ENCODE results near the gene IQGAP3.
A peak's percentile ranks its signal among the peaks of the same experiment; 100 is the strongest.
"Not testable (repeated sequence)": the region's sequence is repeated elsewhere in the genome, so short reads cannot be mapped to it uniquely, and the experiment has no call there.

The IQGAP3 gene, protein sequence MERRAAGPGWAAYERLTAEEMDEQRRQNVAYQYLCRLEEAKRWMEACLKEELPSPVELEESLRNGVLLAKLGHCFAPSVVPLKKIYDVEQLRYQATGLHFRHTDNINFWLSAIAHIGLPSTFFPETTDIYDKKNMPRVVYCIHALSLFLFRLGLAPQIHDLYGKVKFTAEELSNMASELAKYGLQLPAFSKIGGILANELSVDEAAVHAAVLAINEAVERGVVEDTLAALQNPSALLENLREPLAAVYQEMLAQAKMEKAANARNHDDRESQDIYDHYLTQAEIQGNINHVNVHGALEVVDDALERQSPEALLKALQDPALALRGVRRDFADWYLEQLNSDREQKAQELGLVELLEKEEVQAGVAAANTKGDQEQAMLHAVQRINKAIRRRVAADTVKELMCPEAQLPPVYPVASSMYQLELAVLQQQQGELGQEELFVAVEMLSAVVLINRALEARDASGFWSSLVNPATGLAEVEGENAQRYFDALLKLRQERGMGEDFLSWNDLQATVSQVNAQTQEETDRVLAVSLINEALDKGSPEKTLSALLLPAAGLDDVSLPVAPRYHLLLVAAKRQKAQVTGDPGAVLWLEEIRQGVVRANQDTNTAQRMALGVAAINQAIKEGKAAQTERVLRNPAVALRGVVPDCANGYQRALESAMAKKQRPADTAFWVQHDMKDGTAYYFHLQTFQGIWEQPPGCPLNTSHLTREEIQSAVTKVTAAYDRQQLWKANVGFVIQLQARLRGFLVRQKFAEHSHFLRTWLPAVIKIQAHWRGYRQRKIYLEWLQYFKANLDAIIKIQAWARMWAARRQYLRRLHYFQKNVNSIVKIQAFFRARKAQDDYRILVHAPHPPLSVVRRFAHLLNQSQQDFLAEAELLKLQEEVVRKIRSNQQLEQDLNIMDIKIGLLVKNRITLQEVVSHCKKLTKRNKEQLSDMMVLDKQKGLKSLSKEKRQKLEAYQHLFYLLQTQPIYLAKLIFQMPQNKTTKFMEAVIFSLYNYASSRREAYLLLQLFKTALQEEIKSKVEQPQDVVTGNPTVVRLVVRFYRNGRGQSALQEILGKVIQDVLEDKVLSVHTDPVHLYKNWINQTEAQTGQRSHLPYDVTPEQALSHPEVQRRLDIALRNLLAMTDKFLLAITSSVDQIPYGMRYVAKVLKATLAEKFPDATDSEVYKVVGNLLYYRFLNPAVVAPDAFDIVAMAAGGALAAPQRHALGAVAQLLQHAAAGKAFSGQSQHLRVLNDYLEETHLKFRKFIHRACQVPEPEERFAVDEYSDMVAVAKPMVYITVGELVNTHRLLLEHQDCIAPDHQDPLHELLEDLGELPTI (N-terminal part only)

DNA sequence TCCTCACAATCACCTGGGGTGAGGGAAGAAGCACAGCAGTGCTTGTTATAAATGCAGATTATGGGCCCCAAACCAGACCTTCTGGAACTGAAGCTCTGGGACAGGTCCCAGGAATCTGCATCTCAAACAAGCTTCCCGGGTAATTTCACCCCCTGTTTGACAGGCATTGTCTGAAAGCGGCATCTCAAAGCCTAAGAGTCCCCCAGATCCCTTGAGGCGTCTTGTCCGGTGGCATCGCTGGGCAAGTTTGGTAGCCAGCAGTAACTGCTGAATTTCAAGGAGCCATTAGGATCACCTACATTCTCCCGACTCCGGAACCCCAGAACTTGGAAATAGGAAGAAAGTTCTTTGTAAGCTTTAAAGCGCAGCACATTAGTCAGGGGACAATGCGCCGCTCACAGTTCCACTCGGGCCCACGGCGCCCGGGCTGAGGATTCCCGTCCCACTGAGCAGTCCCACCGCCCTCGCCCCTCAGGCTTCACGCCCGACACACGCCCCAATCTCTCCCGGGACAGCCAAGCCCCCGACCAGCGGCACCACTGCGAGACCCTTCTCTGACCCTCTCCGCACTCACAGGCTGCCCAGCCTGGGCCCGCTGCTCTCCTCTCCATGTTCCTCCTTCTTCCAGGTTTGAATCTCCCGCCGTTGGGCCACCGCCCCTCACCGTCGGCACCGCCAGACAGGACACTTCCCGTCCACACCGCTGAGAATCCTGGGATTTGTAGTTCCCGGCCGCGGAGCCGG is at the start of gene IQGAP3:
Gene IQGAP3, minus strand, starts transcription at position 647 of the 744 bp plus-strand sequence. Its CDS starts 36 bp downstream, at position 611.
- peak; percentile 73 for DNase-seq

DNA sequence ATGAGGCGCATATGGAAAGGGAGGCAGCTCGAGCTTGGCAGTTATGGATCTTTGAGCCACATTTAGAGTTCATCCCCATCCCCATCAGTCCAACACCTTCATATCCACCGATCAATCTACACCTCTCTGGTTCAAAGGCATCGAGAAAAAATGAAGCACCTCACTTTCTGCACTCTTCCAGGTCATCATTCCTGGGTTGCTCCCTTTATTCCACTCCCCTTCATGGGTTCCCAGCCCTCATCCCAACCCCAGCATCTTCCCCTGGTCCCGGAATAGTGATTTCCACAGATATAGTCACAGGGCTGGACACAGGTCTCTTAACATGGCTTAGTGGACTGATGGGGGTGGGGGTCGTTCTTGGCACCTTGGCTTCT is 47.2 kb upstream of the IQGAP3 start:
- no peak for DNase-seq

DNA sequence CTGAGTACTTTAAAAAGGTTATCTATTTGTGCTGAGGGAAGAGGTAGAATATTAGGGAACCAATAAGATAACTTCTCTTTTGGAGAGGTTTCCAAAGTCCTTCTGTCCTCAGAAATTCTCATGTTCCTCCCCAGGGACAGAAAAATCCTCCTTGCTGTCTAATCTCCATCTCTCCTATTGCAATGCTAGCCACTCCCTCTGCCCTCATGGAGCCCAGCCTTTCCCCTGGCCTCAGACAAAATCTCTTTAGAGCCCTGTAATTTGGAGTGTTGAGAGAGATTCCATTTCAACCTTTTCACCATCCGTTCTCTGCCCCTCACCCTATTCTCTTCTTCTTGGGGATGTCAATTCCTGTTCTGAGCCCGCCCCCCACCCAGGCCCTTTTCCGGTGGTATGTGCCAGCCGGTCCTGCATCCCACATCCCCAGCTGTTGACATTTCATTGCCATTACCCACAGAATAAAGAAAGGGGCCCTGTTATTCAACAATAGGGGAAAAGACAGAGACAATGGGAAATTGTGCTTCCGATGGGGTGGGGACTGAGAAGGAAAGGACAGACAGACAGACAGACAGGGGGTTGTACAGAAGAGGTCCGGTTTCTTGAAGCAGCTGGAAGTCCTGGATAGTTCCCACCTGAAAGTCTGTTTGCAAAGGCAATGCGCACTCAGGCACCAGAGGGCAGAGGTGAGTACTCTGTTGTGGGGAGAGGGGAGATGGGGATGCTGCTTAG is 46.7 kb upstream of the IQGAP3 start, which contains the start of gene HAPLN2:
Gene HAPLN2, plus strand, starts transcription at position 563 of the 729 bp plus-strand sequence. CDS start 4,076 bp downstream, outside the sequence.
- DNase-seq: no peak

DNA sequence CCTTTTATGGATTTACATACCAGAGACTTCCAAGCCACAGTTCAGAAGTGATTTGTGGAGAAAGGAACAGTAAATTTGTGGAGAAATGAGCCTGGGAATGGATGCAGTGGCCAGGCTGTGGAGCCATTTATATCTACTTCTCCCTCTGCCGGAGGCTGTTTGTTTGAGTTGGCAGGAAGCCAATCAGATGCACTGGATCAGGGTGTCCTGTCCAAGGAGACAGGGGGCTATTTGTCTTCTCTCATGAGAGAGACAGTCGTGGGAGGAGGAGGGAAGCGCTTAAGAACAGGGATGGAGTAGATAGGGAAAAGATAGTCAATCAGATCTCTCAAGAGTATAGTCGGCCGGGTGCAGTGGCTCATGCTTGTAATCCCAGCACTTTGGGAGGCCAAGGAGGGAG is 44.1 kb upstream of the IQGAP3 start:
- DNase-seq: peak; percentile 16

DNA sequence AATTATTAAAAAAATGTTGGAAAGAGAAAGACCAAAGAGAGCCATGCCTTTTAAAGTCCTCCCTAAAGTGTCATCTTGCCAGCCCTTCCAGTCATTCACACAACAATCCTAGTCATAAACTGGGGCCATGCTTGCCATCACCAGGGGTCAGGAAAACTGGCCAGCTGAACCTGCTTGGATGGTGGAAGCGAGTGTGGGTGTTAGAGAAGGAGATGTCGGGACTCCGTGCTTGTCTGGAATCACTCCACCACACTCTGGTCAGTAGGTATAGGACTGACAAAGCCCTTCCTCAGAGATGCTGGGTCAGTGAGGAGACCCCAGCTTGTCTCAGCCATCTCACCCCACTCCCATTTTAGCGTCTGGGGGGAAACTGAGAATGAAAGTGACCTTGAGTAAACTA is 43.6 kb upstream of the IQGAP3 start:
- DNase-seq: no peak

DNA sequence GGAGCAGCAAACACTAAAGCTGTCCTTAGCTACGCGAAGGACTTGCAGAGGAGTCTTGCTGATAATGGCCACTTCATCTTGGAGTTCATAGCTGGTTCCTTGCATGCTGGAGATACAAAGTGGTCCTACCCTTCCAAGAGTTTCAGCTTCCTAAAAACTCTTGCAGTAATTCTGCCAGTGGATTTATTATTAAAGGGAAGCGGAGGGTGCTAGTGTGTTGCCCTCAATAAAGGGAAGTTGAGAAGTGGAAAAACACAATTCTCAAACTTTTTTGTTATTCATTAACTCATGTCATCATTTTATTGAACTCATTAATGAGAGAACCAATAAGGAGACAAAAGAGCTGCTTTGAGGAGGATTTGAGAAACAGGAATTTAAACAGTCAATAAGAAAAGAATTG is 40.3 kb upstream of the IQGAP3 start:
- DNase-seq: no peak

DNA sequence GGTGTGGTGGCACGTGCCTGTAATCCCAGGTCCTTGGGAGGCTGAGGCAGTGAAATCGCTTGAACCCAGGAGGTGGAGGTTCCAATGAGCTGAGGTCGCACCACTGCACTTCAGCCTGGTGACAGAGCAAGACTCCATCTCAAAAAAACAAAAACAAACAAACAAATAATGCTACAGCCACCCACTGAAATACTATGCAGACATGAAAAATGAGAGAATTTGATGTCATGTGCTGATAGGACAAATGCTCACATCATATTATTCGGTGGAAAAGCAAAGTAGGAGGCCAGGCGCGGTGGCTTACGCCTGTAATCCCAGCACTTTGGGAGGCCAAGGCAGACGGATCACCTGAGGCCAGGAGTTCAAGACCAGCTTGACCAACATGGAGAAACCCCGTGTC is 37.7 kb upstream of the IQGAP3 start:
- DNase-seq: not testable (repeated sequence)

DNA sequence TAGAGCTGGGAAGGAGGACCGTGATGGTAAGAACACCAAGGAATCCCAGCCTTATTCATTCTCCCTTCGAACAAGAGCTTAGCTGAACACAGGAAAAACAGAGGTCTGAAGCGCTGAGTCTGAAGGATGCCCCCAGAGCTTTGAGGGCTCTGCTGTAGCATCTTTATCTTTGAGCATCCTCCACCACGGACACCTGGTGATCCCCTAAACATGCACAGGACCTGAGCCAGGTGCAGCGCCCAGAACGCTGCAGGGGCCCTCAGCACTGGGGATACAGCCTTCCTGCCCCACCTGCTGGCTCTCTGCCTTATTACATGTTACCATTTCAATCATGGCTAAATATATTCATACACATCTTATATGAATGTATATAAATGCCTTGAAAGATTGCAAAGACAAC is 36.6 kb upstream of the IQGAP3 start:
- no peak for DNase-seq

DNA sequence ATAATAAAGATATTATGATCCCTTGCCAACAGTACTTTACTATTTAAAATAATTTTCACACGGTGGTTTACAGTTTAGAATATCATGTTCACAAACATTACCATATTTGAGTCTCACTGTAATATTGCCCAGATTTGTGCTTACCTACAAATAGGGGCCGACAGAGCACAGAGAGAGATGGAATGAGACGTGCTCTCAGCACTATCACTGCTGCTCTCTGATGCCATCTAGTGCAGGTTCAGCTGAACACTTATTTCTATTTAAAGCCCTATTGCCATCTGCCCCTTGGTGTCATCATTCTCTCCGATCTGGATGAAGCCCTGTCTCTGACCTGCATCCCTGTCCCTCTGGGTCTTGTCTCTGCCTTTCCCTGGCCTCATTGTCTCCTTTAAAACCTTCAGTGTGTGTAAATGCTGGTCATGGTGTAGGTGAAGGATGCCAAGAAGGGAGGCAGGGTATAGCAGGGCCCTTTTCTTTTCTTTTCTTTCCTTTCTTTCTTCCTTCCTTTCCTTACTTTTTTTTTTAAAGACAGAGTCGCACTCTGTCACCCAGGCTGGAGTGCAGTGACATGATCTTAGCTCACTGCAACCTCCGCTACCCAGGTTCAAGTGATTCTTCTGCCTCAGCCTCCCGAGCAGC is 35.8 kb upstream of the IQGAP3 start:
- DNase-seq: peak; percentile 63

DNA sequence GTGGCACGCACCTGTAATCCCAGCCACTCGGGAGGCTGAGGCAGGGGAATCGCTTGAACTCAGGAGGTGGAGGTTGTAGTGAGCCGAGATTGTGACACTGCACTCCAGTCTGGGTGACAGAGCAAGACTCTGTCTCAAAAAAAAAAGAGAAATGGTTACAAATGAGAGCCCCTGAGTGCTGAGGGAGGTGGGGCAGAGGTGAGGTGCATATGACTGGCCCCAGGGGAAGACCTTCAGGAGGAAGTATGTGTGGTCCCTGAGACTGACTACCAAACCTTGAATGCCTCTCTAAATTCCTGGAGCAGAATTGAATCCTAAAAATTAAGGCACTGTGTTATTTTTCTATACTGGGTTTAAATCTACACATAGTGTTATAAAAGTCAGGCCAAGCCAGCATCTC is 35.0 kb upstream of the IQGAP3 start:
- DNase-seq: not testable (repeated sequence)

DNA sequence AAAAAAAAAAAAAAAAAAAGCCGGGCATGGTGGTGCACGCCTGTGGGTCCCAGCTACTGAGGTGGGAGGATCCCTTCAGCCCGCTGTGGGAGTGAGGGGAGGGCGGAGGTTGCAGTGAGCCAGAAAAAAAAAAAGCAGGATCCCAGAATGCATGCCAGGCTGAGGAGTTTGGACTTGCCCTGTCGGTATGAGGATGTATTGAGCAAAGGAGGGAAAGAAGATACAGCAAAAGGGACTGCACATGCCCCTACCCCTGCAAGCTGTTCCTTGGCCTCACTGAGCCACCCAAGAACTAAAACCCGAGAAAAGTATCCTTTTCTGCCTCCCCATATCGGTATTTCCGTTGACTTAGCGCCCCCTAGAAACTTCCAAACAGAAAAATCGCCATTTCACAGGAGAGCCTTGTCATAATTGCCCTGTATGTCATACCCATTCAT is 30.2 kb upstream of the IQGAP3 start:
- DNase-seq: no peak

DNA sequence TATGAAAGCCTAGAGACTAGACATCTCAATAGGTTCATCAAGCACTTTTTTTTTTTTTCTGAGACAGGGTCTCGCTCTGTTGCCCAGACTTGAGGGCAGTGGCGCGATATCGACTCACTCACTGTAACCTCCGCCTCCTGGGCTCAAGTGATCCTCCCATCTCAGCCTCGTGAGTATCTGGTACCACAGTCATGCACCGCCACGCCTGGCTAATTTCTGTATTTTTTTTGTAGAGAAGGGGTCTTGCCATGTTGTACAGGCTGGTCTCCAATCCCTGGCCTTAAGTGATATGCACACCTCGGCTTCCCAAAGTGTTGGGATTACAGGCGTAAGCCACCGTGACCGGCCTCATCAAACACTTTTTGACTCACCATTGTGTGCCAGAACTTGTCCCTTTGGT is 29.5 kb upstream of the IQGAP3 start:
- no peak for DNase-seq

DNA sequence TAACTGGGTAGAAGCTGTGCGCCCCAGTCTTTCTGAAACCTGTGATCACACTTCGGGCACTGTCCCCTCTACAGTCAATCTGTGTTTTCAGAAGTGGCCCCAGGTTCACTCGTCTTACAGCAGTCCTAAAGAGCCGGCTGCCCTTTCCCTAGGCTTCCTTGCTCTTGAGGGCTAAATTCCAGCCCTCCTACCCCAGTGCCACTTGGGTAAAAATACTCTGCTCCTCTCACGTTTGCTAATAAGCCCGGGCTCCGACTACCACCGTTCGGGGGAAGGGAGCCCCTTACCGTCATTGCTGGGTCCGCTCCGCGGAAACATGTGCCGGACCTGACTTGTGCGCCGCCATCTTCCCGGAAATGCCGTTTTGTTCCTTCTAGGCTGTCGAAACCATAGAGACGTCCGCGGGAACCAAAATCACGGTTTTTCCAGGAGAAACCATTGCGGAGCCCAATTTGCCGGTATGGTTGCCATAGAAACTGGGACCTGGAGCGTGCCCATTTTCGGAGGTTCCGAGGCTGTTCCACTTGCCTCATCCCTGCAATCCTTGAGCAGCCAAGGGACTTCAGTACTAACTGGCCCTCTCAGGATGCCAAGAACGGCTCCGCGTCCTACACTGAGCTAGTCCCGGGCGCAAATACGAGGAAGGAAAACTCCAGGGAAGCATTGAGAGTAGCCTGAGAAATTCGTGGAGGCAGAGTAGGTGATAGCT is 28.9 kb upstream of the IQGAP3 start, which contains the start of gene GPATCH4:
Gene GPATCH4, minus strand, starts transcription at position 358 of the 709 bp plus-strand sequence.
- peak; percentile 60 for DNase-seq

DNA sequence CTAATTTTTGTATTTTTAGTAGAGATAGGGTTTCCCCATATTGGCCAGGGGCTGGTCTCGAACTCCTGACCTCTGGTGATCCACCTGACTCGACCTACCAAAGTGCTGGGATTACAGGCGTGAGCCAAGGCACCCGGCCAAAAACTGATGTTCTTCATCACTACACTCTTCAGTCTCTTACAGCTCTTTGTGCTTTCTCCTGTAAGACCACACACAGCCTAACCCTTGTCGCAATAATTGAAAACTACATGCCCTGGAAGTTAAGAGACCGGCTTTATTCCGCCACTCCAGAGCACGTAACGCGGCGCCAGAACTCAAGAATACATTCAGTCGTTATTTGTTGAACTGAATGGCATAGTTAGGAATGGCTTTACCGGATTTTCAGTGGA is 28.4 kb upstream of the IQGAP3 start:
- DNase-seq: peak; percentile 23

DNA sequence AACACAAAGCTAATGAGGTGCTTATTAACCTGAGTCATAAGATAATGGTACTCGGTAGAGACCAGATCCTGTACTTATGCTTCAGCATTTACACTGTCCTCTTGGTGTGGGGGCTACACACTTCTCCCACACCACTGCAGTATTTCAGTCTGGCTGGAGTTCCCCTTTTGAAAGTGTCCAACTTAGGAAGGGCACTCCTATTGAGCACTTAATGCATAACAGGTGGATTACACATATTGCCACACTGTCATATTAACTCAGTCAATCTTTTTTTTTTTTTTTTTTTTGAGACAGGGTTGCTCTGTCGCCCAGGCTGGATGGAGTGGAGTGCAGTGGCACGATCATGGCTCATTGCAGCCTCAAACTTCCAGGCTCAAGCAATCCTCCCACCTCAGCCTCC is 27.4 kb upstream of the IQGAP3 start:
- DNase-seq: no peak

DNA sequence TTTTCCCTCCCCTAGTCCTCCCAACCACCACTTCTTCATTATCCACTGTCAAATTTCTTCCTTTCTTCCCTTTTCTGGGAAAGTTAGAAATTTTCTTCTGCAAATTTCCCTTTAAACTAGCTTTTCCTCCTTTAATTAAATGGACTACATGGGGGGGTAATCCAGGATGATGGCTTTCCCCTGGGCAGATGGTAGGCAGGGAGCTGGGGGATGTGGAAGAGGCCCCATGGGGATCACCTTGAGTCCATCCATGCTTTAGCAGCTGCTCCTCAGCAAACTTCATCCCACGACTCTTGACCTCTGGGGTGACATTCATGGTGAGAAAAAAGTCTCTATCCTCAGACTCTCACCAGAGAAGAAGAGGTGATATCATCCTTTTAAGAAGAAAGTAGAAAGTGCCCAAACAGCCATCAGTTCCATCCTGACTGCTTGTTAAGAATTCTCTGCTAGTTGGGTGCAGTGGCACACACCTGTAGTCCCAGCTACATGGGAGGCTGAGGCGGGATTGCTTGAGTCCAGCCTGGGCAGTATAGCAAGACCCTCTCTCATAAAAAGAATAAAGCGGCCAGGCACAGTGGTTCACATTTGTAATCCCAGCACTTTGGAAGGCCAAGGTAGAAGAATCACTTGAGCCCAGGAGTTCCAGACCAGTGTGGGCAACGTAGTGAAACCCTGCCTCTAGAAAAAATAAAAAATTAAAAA is 26.5 kb upstream of the IQGAP3 start:
- DNase-seq: no peak

DNA sequence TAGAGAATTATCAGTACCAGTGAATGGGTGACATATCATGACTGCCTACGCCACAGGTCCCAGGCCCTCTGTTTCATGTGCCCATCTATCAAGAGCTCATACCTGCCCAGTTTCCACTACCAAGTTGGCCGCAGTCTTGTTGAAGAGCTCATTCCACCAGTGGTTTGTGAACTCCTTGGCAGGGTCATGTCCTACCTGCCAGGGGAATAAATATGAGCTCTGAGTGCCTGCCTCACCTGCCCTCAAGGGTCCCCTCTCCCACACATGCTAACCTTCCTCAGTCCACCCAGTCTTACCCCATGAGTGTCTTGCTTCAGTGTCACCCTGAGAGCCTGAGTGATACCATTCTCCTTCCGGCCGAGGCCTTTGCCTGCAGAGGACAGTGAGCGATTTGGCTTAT is 25.8 kb upstream of the IQGAP3 start:
- DNase-seq: no peak

DNA sequence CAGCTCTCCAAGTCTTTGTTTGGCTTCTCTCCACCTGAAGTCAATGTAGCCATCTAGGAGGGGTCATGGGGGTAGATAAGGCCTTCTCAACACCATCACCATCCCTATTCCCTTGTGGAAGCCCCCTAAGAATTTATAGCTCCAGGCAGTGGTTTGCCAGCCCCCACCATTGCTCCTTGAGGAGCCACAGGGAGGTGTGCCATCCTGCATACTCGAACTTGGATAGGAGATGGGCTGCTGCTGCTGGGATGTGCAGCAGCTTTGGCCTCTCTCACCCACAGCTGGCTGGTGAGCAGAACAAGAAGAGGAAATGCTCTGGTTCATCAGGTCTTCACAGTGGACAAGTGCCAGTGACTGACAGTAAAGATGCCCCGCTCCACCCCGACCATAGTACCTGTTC is 24.1 kb upstream of the IQGAP3 start:
- no peak for DNase-seq

DNA sequence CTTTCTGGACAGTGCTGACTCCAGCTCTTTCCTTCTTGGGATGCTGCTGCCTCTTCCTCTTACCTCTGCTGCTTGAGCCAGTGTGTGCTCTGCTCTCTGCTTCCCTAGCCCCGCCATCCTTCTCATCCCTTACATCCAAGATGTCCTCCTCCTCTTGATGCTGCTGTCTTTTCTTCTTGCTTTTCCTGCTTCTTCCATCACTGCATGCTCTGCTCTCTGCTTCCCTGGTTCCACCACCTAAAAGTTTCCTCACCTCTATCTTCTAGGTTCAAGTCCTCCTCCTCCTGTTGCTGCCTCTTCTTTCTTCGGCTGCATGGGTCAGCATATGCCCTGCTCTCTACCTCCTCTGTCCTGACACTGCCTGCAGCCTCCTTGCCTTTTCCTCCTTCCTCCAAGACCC is 22.7 kb upstream of the IQGAP3 start:
- DNase-seq: no peak

DNA sequence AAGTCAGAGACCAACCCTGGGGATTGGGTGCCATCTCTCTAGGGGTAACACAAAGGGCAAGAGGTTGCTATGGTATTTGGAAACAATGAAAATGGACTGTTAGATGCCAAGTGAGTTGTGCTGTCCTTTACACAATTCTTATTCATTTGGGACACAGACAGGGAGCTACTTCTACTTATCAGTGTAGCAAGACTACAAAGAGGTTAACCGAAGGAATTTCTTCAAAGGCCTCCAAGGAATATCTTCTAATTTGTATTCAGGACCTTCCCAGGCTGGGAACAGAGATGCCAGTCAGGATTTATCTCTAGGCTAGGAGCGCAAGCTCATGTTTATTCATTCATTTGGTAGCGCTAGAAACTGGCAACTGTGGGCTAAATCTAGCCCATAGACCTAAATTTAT is 21.8 kb upstream of the IQGAP3 start:
- DNase-seq: no peak
